NT2/D1 (cell line): ENCODE measurements around the gene SDK2.

ENCODE experiments used
- SUZ12 ChIP-seq: IDR thresholded peaks from 2 replicates; pipeline ENCODE4 v1.6.1; 2011; ENCODE audit not compliant: insufficient read length, insufficient read depth; ENCODE audit errors: extremely low read depth
- YY1 ChIP-seq: IDR thresholded peaks from 2 replicates; pipeline ENCODE4 v1.6.1; 2011; ENCODE audit not compliant: insufficient read length, insufficient read depth

DNA sequence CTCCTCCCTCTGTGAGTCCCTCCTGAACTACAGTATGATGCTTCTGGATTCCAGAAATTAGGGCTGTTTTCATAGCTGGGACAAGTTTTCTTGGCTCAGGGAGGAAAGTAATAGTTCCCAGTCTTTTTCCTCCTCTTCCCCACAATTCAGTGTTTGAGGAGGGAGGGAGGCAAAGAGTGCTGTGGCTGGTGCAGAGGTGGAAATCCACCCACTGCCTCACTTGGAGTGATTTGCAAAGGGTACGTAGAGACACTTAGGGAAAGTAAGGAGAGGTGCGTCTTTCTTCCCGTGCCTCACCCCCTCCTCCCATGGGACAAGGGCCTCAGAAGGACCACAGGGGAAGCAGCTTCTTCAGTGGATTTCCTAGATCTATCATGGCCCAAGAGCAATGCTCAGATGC, 21.9 kb downstream of the SDK2 start:
- TF ChIP-seq YY1 (no peak), SUZ12 (no peak)
